NCI-H2029 (cell line): Measurements from ENCODE around the gene CRX.
"Not testable (repeated sequence)": the region's sequence is repeated elsewhere in the genome, so short reads cannot be mapped to it uniquely, and the experiment has no call there.

Source experiments
- DNase-seq: peaks from one replicate; lab custom pipeline; 2025; lab: John Stamatoyannopoulos, UW

Gene CRX

DNA sequence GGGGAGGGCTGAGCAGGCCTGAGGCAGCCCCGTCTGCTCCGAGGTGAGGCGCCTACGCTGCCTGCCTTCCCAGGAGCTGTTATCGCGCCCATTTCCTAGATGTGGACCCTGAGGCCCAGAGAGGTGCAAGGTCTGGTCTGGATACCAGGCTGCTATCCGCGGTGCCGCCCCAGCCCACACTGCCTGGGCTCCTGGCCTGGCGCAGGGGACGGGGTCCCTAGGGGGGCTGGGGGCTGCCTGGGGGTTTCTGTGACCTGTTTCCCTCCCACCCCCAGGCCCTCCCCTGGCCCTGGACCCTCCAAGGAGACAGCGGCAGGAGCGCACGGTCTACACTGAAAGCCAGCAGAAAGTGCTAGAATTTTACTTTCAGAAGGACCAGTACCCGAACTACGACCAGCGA, 38.1 kb downstream of the CRX start:
- DNase-seq, result not testable (repeated sequence)

DNA sequence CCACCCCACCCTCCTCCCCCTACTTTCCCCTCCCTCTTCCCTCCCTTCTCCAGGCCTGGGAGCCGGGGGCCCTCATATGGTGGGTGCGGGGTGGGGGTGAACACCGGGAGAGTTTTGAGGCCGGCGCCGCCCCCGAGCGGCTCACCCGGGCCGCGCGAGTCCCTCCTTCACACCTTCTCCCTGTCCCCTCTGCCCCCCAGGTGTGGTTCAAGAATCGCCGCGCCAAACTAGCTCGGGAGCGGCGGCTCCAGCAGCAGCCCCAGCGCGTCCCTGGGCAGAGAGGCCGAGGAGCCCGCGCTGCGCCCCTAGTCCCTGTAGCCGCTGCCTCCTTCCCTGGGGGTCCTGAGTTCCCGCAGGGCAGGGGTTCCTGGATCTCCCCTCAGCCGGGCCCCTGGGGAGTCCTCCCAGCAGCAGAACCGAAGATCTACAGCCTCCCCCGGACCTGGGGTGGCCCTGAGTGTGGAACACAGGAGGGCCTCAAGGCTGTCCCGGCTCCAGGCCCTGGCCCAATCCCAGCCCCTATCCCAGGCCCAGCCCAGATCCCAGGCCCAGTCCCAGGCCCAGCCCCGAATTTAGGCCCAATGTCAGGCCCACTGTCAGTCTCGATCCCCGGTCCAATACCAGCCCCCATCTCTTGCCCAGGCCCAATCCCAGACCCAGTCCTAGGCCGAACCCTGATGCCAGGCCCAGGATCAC, 39.0 kb downstream of the CRX start:
- DNase-seq, result no peak

DNA sequence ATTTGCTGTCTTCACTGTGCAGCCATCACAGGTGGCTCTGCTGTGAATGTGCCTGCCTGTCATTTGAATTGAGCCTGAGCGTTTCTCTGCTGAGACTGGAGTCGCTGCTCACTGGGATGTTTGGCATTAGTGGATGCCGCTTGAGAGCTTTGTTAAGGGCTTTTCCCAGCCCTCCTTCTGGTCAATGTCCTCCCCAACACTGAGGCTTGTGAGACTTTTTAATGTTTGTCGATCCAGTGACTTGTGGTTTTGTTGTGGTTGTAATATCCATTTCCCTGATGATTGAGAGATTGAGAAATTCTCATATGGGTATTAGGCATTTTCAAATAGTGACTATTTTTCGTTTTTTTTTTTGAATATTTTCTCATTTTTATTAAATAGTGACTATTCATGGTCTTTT, 39.9 kb downstream of the CRX start:
- DNase-seq, result no peak

DNA sequence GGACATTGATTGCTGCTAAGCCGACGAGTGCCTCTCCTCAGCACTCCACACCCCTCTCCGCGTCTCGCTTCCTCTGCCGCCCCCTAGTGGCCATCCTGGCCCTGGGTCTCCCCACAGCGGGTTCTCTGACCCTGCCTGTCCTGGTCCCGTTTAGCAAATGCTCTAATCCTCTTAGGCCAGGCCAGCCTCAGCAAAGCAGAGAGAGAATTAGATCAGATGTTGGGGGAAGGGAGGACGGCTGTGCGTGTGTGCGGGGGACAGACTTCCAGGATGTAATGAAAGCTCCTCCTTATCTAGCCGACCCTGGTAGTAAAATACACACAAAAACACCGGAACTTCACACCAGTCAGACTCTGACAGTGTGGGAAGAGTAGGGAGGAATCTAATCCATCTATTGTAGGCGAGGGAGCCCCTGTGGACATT, 41.8 kb downstream of the CRX start:
- peak; percentile 60 for DNase-seq

DNA sequence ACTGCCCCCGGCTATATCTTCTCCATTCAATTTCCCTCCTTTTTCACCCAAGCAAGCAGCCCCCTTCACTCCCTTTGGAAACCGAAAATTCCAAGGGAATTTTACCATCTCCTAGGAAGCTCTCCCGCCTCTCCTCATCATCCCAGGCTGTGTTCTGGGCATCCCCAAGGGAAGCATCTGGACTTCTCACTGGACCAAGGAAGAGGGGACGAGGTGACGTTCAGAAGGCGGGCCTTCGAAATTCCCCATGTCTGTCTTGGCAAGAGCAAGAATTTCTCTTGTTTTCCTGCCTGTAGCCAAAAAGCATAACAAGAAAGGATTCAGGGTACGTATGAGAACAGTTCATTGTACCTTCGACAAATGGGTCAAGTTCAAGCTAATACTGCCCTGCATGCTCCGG, 43.4 kb downstream of the CRX start:
- DNase-seq, result no peak

DNA sequence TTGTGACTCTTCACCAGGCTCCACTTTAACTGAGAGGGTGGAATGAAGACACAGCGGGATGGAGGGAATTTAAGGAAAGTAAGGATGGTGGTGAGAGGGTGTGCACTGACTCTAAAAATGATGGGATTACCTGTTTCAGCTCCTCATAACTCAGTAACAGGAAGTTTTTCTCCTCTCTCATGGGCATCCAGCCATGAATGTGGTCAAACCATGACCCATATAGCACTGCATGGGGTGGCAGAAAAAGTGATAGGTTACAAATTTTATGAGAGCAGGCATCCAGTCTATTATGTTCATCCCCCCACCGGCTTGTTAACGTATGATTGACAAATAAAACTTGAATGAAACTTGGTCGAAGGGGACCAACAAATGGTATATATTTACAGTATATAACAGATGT, 57.2 kb downstream of the CRX start:
- DNase-seq, result no peak

DNA sequence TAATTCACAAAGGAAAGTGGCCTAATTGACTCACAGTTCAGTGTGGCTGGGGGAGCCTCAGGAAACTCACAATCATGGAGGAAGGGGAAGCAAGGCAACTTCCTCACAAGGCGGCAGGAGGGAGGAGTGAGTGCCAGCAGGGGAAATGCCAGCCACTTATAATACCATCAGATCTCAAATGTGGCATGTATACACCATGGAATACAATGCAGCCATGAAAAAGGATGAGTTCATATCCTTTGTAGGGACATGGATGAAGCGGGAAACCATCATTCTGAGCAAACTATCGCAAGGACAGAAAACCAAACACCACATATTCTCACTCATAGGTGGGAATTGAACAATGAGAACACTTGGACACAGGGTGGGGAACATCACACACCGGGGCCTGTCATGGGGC, 57.6 kb downstream of the CRX start:
- not testable (repeated sequence) for DNase-seq

DNA sequence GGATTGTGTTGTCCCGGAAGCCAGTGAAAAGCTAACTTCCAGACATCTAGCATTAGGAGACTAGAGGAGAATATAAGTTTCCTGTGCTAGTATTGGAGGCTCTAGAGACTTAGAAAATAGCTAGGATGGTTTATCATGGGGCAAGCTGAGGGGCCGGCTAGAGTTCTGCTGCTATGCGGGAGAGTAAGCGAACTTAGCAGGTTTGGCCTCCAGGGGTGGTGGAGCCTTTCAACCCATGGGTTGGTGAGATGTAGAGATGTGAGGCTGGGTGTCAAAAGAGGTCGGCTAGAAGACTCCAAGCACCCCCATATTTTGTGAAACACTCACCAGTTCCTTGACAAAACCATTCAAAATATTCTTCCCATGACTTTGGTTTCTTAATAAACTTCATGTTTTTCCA, 60.0 kb downstream of the CRX start:
- no peak for DNase-seq

DNA sequence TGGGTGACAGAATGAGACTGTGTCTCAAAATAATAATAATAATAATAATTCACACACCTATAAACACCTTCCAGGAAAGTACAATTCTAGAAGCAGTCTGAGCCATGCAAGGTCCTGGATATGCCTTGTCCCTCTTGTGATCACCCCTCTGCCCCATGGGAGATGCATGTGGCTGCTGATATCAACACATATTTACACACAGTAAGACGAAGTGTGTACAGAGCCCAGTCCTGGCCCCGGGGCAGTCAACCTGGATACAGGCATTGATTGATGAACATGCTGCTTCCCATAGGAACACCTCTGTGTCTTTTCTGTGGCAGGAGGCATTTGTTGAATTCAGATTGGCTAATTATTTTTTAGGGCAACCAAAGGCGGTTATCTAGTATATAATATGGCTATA, 61.2 kb downstream of the CRX start:
- DNase-seq, result no peak

DNA sequence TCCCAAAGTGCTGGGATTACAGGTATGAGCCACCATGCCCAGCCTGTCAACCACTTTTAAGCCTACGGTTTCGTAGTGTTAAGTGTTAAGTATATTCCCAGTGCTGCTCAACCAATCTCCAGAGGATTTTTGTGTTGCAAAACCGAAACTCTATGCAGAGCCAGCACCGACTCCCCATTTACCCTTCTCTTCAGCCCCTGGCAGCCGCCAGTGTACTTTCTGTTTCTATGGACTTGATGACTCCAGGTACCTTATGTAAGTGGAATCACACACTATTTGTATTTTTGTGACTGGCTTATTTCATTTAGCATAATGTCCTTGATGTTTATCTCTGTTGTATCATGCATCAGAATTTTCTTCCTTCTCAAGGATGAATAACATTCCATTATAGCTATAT, 63.3 kb downstream of the CRX start:
- no peak for DNase-seq

DNA sequence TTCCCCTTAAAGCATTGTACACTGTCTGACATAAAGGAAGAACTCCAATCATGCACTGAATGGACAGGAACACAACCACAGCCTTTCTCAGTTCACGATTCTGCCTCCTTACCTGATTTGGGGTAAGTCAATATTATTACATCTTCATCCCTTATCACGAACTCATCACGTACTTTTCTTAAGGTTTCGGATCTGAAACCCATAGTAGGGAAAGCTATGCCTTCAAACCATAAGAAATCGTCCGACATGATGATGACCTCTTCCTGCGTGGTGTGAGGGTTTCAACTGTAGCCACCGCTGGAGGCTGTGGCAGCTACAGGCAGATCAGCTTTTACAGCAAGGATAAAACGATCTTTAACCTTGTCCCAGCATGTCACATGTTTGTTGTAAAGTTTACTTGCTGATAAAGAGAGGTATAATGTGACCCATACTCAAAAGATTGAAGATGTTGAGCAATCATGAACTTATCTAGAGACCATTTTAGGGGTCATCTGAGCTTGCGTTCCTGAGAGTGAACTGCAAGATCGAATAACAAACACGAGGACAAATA, 64.3 kb downstream of the CRX start, which contains the start of gene SULT2A1:
TSS of gene SULT2A1 (minus strand) at position 306 of the 550 bp plus-strand sequence. CDS start at position 248, 58 bp downstream.
- DNase-seq, result no peak

DNA sequence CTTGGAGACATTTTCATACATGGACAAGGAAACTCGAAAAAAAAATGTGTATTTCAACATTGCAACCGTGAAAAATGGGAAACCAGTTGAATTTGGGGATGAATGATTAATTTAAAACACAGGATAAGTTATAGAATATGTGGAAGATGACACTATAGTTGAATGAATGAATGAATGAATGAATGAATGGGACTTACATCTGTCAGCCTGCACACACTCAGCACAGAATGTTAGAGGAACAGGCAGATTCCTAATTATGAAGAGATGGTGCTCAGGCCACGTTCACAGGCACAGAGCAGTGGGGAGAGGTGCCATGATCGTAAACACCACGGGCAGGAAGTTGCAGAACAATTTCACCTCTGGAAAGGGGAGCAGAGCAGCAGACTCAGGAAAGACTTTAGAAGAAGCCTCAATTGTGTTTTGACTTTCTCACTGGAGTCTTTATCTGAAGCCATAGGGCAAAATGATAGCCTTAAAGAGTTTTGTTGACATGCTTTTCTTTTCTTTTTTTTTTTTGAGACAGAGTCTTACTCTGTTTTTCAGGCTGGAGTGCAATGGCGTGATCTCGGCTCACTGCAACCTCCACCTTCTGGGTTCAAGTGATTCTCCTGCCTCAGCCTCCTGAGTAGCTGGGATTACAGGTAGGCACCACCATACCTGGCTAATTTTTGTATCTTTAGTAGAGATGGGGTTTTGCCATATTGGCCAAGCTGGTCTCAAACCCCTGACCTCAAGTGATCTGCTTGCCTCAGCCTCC, 69.3 kb downstream of the CRX start:
- no peak for DNase-seq

DNA sequence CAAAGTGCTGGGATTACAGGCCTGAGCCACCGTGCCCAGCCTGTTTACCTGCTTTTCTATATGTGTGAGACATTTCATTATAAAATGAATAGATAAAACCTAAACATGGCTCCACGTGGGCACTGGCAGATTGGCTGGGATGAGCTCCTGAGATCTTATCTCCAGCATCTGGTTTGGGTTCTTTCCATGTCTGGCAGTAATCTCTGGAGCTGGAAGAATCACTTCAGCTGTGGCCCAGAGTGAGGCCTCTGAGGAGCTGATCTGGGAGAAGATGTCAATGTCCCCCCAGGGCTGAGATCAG, 69.8 kb downstream of the CRX start:
- DNase-seq, result no peak

DNA sequence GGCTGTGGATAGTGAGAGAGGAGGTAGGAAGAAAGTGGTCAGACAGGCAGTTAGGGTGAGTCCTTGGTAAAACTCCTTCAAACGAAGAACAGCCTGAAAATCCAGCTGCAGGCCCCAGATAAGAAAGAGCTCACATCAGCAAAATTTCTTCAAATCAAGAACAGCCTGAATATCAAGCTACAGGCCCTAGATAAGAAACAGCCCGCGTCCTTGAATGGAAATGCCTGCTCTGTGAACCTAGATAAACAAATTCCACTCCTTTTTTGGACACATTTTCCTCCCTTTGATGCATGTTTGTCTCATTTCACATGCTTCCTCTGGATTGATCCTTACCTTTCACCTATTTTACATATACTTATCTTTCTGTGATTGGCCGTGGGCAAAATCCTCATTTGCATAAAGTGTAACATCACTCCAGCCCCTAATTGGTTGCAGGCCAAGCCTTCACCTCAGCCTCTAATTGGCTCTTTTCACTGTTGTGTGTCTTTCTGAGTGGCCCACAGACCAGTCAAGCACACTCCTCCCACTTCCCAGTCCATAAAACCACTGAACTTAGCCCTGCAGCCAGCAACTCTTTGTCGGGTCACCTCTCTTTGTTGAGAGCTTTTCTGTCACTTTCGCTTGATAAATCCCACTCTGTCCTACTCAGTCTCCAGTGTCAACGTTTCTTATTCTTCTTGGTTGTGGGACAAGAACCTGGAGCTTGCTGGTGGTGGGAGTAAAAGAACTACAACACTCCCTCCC, 70.4 kb downstream of the CRX start:
- DNase-seq, result no peak
